ENCODE results near the gene CLDND1.

The CLDND1 gene

GRCh38 chr3:98483626-98484025 is 39.1 kb downstream of the CLDND1 start:
- no peak overlapping the region for H3K9ac ChIP-seq
- no peaks in the 10 kb centered on the region for H3K36me3 ChIP-seq
- no peak overlapping the region for H3K4me2 ChIP-seq
- no peak for TF ChIP-seq Cebpa-rat (IDR thresholded peaks at IDR 0.05)
- peaks cover 4 to 34% (median 13%) of the 10 kb centered on the region in 11 experiments; a peak in 14 of 22 replicates for H3K9me3 ChIP-seq (replicated peaks in 1 of 11)
- no peaks in the 10 kb centered on the region for H3K4me1 ChIP-seq
- H3K4me3 ChIP-seq: no peak overlapping the region
- H4K20me1 ChIP-seq: no peaks in the 10 kb centered on the region
- H3K27me3 ChIP-seq: no peaks in the 10 kb centered on the region
- H3K27ac ChIP-seq: no peak overlapping the region

DNA sequence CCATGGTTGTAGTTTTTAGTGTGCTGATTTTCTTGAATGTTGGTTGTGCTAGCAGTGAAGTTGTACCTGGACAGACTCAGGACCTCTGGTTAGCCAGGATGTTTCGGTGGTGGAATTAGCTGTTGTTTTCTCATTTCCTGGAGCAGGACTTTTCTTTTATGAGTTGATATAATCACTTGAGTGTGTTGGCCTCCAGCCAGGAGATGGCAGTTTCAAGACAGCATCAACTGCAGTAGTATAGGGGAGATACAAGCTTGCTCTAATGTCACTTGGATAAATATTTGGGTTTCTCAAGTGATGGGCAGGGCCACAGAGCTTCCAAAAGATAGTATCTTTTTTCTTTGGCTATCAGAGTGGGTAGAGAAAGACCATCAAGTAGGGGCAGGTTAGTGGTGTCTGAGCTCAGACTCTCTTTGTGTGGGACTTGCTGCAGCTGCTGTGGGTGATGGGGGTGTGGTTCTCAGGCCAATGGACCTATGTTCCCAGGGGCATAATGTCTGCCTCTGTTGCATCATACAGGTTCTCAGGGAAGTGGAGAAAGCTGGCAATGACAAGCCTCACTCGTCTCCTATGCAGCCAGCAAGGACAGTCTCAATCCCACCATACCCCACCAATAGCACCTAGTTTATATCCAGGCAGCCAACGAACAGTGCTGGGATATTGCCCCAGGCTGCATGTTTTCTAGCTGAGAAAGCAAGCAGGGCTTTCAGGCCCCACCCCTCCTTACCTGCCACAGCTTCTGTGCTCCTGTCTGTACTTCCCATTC is 39.8 kb downstream of the CLDND1 start:
- Histone ChIP-seq H3K4me3 (no peak overlapping the region), H3K27ac (no peak overlapping the region), H3K27me3 (no peaks in the 10 kb centered on the region), H3K36me3 (no peaks in the 10 kb centered on the region), H3K4me2 (0 out of 22 replicates have a peak overlapping the region, but pooled peaks of 1 of the 11 experiments have one; percentile 3), H3K9me3 (replicated peaks in 1 of 11) (peaks cover 10 to 37% (median 15%) of the 10 kb centered on the region in 11 experiments; a peak in 15 of 22 replicates), H3K4me1 (no peaks in the 10 kb centered on the region), H4K20me1 (no peaks in the 10 kb centered on the region), H3K9ac (no peak overlapping the region)
- no peak for TF ChIP-seq Cebpa-rat (IDR thresholded peaks at IDR 0.05)

All from BLaER1 treated with 17β-estradiol and CSF1 and Interleukin-3, amounts not matched to agents 10 nM and 100 nM (cell line).